T-helper 1 cell treated with Interleukin-12 subunit alpha and Interleukin-12 subunit beta and Interleukin-4 antibody, amounts not matched to agents 30 ng/mL and 1 ng/mL, for 36 hours (primary cell): ENCODE data around the gene ARL14EP. TPM values are rescaled to one million over a fixed set of nuclear protein-coding genes. Genes with fewer than 3 reads are reported as not detected.

Source experiments
- intact Hi-C: fragments of 100-400 bp; cut with micrococcal nuclease; formaldehyde crosslinking; loops from one replicate; pipeline ENCODE4 v1.15.1; 2024
- total RNA-seq: library from RNA; stranded (reverse); gene quantifications from 2 replicates; pipeline ENCODE4 v1.2.3, GENCODE V29; 2022

The ARL14EP gene
- total RNA-seq, result 46.9 and 49.0 TPM in 2 replicates

DNA sequence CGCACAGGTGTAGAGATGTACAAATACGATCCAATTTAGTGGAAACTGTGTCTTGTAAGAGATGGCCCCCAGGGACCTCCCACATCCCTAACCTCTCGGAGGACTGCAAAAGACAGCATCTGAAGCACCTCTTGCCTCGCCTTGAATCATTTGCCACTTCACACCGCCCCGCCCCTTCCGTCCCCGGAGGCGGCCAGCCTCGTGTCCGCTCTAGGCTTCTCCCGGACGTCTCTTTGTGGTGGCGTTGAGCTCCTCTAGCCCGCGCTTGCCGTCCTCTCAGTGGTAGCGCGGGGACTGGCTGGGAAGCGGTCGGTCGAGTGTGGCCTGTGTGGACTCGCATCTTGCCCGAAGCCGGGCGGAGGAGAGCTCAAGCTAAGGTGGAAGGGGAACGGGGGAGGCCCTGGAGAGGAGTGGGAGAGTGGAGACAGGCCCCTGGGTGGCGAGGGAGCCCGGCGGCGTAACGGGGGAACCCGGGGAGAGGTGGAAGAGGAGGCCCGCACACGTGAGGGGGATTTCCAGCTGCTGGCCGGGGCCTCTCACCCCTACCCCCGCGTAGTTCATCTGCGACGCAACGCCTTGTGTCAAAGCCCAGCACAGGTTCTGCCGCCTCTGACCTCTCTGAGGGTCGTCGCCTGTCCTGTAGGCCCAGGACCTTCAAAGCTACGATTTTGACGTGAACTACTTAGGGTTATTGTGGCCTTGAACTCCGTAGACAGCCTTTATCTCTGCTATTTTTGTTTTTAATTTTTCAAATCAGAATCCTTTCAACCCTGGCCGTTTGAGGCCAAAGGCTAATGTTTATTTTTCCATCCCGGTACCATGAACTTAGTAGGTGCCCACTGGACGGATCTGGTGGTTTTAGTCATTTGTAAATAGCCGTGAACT, at the start of gene ARL14EP:
Gene ARL14EP (plus strand): TSS at position 279 of the 885 bp plus-strand sequence. CDS start 7,845 bp downstream, outside the sequence.
- intact Hi-C loops, result loop anchor here (1.0 to 10.0 kb wide), 4 partner anchors 23 to 1772 kb away; partner anchors contain the start of genes DCDC1, DNAJC24, ELP4 and IMMP1L

DNA sequence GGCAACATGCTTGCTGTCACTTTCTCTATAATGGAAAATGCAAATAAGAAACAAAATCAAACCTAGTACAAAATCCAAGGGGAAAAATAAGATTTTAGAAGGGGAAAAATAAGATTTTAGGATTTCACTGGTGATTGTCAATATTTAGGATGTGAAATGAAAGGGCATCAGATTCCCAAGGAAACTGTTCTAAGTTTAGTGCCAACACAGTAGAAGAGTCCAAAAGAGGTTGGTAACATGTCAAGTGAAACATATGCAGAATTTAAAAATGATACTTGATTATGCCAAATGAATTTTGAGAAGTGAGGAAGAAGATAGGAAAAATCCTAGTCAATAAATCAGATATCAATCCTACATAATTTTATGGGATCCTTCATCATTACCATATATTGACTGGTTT, 45.7 kb upstream of the ARL14EP start:
- intact Hi-C loops, result no loop called here

DNA sequence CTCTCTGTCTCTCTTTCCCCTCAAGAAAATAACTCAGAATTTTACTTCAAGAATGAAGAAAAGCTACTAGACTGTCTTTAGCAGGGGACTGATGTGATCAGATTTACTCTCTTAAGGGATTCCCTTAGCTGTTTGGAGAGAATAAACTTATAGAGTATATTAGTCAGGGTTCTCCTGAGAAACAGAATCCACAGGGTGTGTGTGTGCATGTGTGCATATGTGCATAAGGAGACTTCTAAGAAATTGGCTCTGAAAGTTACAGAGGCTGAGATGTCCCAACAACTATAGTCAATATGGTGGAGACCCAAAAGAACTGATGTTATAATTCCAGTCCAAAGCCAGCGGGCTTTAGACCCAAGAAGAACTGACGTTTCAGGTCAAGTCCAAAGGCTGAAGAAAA, 43.1 kb upstream of the ARL14EP start:
- intact Hi-C loops, result no loop called here

DNA sequence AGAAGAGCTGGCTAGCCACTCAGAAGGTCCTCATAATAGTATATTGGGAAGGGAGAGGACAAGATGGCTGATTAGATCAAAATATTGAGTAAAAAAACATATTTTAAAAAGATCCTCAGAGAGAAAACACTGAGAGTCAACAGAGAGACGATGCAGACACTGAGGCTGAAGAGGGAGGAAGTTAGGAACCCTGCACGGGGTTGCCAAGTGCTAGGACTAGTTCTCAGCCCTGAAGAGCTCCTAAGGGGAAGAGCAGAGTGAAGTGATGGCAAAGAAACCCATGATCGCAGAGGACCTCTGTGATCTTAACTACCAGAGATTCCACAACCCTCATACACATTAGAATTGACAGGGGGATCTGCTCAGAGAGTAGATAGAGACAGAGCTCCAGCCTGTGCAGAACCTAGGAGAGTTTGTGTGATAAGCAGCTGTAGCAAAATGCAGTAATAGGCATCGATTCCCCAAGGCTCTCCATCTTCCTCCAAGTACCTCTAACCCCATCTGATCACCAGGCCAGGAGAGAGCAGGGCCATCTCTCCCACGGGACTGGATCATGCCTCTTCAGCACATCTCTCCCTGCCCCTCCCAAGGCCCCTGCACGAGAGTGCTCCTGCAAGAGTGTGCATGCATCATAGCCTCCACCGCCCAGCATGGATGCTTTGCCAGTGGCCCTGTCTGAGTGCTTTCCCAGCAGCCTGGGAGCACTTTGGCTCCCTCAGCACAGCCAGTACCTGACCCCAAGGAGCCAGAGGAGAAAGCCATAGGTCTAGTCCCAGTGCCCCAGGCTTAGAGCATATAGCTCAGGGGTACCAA, 41.2 kb upstream of the ARL14EP start:
- intact Hi-C loops, result no loop called here

GRCh38 chr11:30282289-30282631, 40.6 kb upstream of the ARL14EP start:
- intact Hi-C loops, result no loop called here

- intact Hi-C loops, result no loop called here
These were observed 38.1 kb upstream of the ARL14EP start for GRCh38 chr11:30284836-30285235.

DNA sequence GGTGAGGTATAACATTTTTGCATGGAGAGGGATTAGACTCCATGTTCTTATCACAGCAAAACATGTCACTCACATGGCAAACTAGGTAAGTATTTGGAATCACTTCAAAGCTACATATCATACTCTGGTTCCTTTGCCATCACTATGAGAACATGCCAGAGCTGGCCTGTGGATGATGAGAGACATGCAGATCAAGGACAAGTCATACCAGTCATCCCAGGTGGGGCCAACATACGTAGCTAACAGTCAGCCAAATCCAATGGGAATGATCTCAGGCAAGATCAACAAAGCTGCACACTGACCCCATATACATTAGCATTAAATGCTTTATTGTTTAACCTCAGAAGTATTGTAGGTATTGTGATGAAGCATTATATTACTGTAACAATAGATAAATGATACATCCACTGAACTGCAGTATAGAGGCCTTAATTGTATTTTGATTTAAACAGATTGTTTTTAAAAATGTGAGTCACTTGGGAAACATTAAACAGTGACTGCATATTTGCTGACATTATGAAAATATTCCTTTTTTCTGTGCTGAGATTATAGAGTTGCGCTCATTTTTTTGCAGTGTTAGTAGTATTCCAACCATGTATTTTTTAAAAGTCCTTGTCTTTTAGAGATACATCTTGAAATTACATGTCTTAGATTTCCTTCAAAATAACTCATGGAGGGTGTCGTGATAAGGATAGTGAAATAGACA, 37.3 kb upstream of the ARL14EP start:
- intact Hi-C loops, result no loop called here

- intact Hi-C loops, result no loop called here
These were observed 31.6 kb upstream of the ARL14EP start for GRCh38 chr11:30291331-30291730.

GRCh38 chr11:30292545-30292944, 30.4 kb upstream of the ARL14EP start:
- intact Hi-C loops, result no loop called here

GRCh38 chr11:30295178-30295885, 27.6 kb upstream of the ARL14EP start:
- intact Hi-C loops, result no loop called here

GRCh38 chr11:30304620-30305019, 18.3 kb upstream of the ARL14EP start:
- intact Hi-C loops, result no loop called here

- intact Hi-C loops, result loop anchor here (10.0 kb wide), 1 partner anchor 186 kb away; no protein-coding TSS in a partner anchor
These were observed 12.3 kb upstream of the ARL14EP start for GRCh38 chr11:30310623-30311022.

DNA sequence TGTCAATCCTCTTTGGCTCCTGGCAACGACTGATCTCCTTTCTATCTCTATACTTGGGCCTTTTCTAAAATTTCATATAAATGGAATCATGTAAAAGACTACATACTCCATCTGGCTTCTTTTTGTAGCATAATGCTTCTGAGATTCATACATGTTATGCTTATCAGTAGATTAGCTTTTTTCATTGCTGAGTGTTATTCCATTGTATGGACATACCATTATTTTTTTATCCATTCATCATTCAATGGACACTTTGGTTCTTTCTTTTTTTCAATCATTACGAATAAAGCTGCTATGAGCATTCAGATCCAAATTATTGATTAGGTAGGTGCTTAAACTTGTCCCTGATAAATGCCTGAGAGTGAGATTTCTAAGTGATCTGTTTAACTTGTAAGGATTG, 11.7 kb upstream of the ARL14EP start:
- intact Hi-C loops, result loop anchor here (10.0 kb wide), 1 partner anchor 186 kb away; no protein-coding TSS in a partner anchor

DNA sequence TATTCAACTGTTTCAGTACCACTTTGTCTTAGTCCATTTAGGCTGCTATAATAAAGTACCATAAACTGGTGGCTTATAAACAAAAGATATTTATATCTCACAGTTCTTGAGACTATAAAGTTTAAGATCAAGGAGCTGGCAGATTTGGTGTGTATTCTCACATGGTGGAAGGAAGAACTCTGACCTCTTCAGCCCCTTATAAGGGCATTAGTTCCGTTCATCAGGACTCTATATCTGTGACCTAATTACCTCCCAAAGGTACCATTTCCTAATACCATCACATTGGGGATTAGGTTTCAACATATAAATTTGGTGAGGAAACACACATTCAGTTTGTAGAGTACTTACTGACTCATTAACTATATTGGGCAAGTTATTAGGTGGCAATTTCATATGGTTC, 10.7 kb upstream of the ARL14EP start:
- intact Hi-C loops, result loop anchor here (10.0 kb wide), 1 partner anchor 187 kb away; no protein-coding TSS in a partner anchor

DNA sequence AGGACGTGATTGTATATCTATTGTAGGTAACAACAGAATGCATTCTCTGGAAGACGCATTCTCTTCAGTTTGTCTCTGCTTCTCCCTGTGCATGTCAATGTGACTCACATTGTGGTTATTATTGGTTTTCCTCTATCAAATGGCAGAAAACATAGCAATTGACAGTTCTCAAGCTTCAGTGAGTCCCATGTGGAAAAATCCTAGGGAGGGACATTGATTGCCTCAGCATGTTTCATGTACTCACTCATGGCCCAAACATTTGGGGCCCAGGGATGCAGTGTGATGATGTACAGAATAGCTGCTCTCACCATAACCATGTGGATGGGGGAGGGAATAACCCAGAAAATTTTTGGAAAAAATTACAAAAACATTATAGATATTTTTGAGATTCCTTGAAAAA, 9.3 kb upstream of the ARL14EP start:
- intact Hi-C loops, result loop anchor here (10.0 kb wide), 1 partner anchor 189 kb away; no protein-coding TSS in a partner anchor

DNA sequence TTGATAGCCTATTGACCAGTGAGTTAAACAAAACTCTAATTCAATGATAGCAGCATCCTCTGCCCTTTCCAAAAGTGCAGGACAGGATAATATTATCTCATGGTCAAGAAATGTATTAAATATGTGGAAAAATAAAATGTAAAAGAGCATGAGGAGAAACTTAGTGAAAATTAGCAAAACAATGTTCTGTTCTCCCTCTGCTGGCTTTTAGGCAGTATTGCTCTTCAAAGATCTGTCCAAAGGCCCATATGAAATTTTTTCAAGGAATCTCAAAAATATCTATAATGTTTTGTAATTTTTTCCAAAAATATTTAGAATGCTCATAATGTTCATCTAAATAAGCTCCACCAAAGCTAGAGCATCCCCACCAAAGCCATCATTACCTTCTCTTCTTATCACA, 8.3 kb upstream of the ARL14EP start:
- intact Hi-C loops, result loop anchor here (10.0 kb wide), 1 partner anchor 190 kb away; no protein-coding TSS in a partner anchor

DNA sequence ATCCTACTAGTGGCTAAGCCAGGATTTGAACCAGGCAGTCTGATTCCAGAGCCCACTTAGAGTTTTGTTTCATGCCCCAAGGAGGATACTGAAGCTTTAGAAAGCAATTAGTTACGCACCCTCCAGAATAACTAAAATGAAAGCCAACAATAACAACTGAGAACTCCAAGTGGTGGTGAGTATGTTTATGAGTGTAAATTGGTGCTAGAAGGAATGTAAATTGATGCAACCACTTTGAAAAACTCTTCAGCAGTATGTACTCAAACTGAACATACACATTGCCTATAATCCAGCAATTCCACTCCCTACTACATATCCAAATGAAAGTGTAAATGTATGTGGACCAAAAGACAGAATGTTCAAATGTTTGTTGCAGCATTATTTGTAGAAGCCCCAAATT, 6.7 kb upstream of the ARL14EP start:
- intact Hi-C loops, result loop anchor here (10.0 kb wide), 1 partner anchor 191 kb away; no protein-coding TSS in a partner anchor

GRCh38 chr11:30317030-30317429, 5.9 kb upstream of the ARL14EP start:
- intact Hi-C loops, result loop anchor here (10.0 kb wide), 1 partner anchor 192 kb away; no protein-coding TSS in a partner anchor

GRCh38 chr11:30321321-30321720, 1.6 kb upstream of the ARL14EP start:
- intact Hi-C loops, result loop anchor here (10.0 kb wide), 1 partner anchor 1773 kb away; the partner anchor contains the start of gene RCN1

GRCh38 chr11:30322191-30322590, 713 bp upstream of the ARL14EP start:
- intact Hi-C loops, result loop anchor here (2.0 to 10.0 kb wide), 2 partner anchors 1187 to 1773 kb away; partner anchors contain the start of genes ELP4, IMMP1L and RCN1
